ENCODE data around the gene CPNE2.

The CPNE2 gene

DNA sequence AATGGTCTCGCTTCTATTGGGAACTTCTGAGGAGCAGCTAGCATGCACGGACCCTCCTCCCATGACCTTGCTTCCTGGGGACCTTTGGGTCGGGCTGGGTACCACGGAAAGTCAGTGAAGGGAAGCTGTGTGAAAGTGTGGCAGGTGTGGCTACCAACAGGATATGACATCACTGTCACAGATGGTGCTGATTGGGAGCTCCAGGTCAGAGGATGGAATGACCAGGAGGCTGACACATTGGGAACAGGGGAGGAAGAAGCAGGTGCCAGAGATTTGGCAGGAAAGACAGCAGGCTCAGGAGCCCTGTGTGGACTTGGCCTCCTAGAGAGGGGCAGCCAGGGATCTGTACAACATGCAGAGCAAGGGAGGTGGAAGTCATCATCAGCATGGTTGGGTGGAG, 34.0 kb downstream of the CPNE2 start:
- peak; percentile 62 for DNase-seq

DNA sequence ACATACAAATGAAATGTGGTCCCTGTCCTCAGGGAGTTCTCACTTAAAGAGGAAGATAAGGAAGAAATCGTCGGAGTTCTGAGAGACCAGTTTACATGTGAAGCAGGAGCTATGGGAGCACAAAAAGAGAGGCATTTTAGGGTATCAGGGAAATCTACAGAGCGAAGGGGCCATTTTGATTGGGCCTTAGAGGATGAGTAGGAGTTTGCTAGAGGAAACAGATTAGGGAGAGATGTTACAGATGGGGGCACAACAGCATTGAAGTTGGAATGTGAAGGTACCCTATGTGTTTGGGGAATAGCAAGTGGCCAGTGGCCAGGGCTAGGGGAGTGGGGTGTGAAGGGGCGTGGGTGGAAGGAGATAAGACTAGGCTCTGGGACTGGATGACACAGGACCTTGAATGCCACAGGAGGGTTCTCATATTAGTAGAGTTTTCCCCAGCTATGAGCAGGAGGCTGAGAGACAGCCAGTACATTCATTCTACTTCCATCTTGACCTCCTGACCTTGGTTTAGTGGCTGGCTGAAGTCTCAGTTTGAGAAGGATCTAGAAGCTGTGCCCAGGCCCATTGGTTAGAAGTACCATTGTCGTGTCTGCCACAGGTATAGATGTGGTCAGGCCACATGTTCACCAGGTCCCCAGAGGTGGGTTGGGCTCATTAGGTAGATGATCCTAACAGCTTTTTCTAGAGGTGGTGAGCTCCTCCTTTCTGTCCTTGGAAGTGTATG, 34.8 kb downstream of the CPNE2 start:
- DNase-seq: no peak

DNA sequence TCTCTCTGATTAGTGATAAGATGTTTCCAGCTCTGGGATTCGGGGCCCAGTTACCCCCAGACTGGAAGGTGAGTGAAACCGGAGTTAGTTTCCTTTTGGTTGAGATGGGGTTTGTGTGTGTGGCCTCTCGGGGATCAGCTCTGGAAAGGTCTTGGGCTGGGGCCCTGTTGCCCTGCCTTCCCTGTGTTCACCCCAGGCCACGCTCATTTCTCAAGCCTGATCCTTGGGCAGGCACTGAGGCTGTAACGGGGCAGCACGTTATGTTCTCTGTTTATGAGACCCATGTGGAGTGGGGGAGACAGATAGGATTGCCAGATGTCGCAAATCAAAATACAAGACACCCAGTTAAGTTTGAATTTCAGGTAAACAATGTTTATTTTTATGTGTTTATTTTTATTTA, 35.5 kb downstream of the CPNE2 start:
- DNase-seq: no peak

DNA sequence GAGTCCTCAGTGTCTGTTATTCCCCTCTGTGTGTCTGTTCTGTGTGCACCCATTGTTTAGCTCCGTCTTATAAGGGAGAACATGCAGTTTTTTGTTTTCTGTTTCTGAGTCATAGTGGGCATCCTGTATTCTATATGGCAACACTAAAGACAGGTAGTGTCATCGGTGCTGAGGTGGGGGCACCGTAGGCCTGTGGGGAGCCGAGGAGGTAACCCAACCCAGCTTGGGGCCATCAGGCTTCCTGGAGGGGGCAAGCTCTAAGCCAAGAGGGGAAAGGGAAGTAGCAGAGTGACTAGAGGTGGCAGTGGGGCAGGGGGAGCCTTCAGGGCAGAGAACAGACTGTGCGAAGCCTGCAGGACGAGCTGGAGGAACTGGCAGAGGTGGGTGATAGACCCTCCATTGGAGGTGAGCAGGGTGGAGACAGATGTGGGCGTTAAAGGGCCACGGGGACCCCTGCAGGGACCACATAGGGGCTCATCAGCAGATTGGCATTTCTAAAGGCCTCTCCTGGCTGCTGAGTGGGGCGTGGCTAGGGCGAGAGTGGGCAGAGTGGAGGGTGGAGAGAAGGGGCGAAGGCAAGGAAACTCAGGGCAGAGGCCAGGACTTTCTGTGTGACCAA, 36.5 kb downstream of the CPNE2 start:
- peak; percentile 77 for DNase-seq

DNA sequence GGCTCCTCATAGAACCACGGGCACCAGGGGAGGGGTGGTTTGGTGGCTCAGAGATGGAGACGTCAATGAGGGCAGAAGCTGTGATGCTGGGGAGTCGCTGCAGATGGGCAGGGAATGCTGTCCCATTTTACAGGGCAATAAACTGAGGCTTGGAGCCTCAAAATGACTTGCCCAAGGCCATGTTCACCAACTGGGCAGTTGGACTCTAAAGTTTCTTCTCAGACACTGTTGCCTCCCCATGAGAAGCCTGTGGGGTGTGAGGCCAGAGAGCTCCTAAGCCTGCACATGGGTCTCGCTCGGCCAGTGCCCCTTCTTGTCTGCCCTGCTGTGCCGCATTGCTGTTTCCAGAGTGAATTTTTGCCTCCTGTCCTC, 38.6 kb downstream of the CPNE2 start:
- DNase-seq: no peak

DNA sequence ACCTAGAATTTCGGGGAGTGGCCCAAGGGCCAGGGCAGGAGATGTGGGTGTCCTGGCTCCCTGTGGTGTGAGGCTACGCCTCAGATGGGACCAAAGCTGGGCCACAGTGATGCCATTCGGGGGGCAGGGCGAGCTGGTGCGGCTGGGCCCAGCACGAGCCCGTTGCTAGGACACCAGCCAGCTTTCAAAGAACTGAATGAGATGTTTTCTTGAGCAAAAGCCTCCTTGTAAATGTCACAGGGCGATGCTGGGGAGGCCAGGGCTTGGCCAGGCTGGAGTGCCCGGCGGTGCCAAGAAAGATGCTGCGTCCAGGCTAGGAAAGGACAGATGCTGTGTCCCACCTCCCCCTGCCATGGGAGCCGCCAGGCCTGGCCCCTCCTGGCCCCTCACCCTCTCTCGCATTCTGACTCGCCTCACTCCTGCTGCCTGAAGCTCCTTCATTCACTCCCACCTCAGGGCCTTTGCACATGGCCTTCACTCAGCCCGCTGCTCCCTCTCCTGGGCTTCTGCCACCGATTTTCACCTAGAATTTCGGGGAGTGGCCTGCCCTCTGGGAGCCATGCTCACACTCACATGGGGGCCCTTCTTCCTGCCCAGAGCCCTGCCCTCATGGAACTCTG, 39.1 kb downstream of the CPNE2 start:
- DNase-seq: no peak

DNA sequence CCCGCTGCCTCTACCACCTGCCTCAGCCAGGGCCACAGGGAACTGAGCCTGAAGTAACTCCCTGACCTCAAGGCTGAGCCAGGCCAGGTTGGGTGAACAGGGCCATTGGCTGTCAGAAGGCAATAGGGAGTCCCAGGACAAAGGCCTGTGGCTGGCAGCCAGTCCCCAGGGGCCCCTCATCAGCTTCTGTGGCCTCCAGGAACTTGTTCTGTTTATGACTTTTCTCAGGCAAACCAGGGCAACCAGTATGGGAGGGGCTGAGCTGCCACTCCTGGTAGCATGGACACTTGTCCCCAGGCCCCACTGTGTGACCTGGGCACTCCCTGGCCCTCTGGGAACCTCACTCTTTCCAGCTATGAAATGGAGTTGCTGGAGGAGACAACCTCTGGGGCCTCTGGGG, 40.1 kb downstream of the CPNE2 start:
- DNase-seq: no peak

DNA sequence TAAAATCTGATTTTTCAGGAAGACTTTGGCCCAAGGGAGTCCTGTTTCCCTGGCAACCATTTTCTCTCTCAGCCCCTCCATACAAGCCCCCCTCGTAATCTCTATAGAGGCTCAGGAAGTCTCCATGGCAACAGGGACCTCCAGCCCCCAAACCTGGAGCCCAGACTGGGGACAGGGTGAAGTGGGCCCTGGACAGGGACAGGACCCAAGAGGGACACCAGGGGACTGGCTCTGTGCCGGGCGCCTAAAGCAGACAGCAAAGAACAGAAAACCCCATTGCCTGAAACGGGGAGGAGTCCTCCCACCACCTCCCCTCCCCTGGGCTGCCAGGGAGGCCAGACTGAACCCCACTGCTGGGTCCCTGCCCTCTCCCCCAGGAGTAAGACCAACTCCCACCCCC, 40.6 kb downstream of the CPNE2 start:
- DNase-seq: no peak

DNA sequence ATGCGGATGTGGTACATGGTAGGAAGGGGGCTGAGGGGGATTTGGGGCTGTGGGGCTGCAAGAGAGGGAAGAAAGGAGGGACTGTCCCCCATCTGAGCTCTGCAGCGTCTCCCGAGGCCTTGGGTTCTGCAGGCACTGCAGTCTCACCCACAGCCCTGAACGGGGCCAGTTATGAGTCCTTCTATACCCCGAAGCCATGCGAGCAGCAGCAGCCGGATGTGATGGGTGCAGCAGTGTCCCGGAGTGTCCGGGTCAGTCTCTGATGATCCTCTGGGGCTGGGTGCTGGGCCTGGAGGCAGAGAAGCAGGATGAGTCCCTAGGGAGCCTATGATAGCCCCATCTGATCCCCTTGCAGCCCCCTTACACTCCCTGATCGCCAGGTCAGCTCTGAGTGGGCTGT, 41.5 kb downstream of the CPNE2 start:
- peak; percentile 65 for DNase-seq

DNA sequence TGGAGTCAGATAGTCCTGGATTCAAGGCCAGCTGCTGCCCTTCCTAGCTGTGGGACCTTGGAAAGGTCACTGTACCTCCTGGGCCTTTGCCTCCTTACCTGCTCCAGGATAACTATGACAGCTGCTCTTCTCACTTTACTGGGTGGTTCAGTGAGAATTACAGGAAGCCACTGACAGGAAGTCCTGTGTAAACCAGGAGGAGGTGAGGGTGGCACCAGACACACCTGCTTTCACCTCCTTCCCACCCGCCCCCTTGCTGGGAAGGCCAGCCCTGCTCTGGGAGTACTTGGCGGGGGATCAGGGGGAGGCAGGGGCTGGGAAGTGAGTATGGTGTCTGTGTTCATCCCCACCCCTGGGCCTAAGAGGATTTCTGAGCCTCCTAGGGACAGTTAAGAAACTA, 42.6 kb downstream of the CPNE2 start:
- DNase-seq: peak; percentile 76

DNA sequence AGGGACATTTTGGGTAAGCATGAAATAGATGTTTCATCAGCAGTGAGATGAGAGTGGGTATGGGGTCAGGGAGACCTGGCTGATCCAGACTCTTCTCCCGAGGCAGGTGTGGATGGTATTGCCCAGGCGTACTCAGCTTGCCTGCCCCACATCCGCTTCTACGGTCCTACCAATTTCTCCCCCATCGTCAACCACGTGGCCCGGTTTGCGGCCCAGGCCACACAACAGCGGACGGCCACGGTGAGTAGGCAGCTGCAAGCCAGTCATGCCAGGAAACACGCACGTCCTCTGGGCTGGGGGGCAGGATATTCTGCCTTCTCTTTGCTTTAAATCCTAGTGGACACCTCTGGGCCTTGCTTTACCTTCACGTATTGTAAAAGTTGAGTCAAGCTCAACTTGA, 44.7 kb downstream of the CPNE2 start:
- no peak for DNase-seq

DNA sequence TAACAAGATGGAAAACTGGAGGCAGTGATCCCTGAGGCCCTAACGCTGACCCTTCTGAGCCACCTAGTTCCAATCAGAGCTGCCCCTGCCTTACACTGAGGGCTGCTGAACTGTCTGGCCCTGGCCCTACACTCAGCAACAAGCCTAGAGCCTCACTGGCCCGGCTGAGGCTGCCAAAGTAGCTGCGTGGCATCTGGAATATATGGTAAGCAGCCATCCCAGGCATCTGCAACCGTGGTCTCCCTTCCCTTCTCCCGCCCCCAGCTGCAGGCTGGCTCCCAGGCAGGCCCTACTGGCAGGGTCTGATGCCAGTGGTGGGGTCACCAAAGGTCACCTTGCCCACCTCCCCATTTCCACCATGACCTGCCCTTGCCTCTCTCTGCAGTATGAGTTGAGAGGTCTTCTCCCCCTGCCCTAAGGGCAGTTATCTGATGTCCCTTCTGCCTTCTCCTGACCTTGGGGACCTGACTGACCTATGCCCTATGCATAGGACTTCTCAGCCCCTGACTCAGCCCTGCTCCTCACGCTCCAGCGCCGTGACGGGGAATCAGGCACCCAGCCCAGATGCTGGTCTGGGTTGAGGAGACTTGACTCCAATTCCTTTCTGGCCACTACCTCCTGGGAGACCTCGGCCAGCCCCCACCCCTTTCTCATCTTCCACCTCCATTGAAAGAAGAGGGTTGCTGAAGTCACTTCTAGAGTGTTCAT, 45.3 kb downstream of the CPNE2 start:
- no peak for DNase-seq

DNA sequence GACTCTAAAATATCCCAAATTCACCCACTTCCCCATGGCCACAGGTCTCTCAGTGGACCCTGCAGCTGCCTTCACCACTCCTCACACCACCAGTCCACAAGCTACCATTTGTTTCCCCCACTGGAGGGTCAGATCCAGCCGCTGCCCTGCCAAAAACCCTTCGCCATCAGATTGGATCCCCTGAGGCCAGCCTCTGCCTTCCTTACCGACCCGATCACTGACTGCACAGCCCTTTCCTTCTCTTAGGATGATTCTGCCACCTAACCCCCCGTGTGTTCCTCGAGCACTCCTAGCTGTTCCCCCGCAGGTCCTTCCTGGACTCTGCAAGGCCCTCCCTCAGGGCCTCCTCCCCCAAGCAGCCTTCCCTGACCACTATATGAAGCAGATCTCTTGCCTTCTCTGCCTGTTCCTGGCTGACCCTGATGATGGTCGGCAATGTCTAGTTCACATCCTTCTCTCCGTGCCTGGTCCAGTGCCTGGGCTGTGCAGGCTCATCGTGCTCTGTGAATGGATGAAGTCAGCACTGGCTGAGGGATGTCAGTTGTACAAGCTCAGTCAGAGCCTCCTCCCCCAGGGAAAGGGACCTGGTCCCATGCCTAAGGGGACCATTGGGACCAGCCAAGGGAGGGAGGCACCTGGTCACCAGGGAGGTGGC, 46.0 kb downstream of the CPNE2 start:
- DNase-seq: no peak

DNA sequence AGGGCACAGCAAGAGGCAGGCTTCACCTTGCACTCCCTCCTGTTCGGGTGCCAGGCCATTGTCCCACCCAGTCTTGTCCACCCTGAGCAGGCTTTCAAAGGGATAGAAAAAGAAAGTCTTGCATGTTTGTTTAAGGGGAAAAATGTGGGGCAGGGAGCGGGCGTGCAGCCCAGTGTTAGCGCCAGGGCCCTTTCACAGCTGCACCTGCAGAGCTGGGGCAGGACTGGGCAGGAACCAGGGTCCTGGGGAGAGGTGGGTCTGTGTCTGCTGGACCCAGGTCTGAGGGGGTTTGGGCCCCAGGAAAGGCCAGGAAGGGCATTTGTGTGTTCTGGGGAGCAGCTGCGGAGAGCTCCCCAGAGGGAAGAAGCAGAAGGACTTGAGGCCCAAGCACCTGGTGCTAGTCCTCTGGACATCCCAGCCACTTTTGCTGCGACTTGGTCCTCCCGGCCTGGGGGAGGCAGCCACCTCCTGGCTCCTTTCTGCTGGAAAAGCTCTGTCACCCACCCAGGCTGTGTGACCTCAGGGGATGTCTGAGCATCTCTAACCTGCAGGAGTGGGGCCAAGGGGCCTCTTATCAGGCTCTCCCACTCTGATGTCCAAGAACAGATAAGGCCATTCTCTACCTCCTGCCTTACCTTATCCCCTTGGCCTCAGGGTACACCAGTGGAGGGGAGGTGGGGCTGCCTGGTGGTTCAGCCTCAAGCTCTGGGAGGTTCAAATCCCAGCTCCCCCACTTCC, 48.7 kb downstream of the CPNE2 start:
- no peak for DNase-seq

DNA sequence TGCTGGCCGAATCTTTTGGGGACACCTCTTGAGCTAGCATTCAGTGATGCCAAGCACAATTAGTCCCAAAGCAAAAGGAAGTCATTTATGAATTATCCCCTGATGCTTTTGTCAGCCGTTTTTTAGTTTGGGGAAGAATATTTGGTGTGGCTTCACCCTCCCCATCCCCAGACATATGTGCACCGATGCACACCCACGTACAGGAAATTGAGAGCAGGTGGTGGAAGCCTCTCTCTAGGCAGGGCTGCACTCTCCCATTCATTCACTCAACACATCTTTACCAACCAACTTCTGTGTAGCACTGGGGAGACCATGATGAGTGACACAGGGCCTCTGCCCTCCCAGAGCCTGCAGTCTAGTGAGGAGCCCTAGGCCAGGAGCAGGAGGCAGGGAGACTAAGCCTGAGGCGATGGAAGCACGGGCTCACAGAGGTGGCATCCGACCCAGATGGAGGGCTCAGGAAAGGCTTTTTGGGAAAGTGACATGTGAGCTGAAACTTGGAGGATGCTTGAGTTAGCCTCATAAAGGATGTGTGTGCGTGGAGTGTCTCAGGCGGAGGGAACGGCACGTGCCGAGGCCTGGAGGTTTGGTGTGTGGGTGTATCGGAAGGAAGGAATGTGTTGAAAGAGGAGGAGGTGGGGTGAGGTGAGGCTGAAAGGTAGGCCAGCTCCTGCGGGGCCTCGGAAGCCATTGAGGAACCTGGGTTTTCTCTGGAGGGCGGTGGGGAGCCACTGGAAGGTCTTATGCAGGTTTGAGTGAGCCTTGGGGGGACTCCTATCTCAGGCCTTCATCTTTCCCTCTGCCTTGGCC, 49.6 kb downstream of the CPNE2 start:
- peak; percentile 70 for DNase-seq

DNA sequence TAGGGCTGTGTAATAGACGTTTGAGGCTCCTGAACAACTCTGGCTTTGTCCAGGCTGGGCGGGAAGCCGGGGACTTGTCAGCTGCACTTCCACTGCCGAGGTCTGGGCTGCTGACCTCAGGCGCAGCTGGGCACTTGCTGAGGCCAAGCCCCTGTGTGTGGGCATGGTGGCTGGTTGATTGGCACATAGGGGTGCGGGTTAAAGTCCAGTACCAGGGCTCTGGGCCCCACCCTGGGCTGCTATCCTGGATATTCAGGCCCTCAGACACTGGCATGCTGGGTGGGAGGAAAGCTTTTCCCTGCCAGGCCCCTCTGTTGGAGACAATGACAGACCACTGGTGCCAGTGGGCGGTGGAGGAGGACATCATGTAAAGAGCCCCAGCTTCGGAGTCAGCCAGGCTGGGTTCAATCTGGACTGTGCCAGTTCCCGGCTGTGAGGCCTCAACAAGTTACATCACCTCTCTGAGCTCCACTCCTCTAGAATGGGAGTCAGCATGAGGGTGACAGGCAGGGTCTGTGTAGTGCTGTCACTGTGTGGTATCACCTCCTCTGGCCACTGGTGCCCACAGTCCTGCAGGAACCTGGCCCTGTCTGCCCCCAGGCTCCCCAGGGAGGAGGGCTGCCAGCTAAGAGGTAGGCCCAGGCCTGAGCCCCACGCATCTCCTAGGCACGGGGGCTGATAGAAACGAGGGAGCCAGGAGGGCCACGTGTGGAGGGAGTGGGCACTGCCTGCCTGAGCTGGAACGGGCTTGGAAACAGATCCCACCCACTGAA, 51.0 kb downstream of the CPNE2 start:
- no peak for DNase-seq

DNA sequence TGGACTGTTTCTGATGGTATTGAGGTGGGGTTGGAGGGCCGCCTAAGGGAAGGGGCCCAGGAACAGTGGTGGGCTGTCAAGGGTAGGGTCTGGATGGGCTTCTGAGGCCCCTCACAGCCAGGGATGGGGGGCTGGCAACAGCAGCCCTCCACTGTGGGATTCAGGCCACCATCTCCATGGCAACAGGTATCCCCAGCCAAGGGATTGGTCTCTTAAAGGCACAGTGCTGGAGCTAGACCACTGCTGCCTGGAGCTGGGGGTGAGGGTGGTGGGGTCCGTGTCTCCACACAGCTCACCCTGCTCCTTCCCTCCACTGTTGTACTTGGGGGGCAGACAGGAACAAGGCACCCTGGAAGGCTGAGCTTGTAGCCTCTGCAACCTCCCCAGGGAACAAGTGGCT, 51.6 kb downstream of the CPNE2 start:
- DNase-seq: peak; percentile 44

DNA sequence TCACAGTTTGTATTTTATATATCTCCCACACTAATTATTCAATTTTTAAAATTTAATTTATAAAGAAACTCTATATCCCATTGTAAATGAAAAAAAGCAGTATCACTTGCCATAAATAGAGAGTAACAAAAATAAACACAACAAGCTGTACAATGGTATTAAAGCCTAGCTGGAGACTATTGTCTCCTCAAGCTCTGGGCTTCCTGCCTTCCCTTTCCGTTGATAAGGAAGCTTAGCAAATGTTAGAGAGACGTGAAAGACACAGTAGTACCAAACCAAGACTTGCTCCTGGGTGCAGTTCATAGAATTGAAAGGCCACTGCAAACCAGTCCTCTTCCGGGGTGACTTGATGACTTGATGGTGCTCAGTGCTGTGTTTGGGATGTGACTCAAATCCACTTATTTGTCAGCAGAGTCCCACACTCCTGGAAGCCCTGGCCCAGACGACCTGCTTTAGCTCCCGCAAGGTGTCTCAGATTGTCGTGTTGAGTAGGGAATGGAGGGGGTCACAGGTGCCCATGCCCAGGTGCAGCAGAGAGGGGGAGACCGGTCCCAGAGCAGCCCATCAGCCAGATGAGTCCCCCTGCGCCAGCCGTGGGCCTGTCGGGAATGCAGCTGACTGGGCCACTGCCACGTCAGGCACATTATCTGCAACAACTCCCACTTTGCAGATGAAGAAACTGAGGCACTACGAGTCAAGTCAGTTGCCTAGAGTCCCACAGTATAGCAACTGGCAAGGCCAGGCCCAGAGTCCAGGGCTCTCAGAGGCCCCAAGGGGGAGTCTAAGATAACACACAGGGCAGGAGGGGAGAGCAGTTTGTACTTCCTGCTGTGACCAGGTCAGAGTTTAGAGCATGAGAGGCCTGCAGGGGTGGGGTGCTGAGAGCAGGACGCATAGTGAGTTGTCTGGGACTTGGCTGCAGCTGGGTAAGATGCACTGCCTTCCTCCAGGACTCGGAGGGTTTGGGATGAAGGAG, 53.0 kb downstream of the CPNE2 start:
- DNase-seq: no peak

DNA sequence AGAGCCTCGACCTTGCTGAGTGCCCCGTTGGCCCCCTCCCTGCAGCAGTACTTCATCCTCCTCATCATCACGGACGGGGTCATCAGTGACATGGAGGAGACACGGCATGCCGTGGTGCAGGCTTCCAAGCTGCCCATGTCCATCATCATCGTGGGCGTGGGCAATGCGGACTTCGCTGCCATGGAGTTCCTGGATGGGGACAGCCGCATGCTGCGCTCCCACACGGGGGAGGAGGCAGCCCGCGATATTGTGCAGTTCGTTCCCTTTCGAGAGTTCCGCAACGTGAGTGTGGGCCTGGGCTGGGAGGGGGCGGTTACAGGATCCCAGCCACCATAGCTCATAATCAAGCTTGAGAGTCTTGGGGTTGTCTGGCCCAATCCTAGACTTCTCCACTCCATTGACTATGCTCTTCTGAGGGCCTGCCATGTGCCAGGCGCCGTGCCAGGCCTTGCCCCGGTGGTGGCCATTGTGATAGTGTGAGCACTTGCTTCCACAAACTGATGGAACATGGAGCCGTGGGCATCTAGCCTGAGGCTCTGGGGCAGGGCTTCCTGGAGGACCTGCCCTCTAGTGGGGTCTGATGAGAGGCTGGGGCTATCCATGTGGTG, 53.8 kb downstream of the CPNE2 start:
- DNase-seq: no peak
